OCI-LY7 (cell line): ENCODE data around the gene SLC25A10. TPM values are rescaled to one million over a fixed set of nuclear protein-coding genes. Genes with fewer than 3 reads are reported as not detected.
"Not testable (repeated sequence)": the region's sequence is repeated elsewhere in the genome, so short reads cannot be mapped to it uniquely, and the experiment has no call there.

Experiments
- BruUV-seq: library from RNA; stranded (reverse); fragments of 400-500 nt; replicated peaks from 2 replicates; lab custom pipeline; 2021; lab: Mats Ljungman, UMichigan
- CTCF ChIA-PET: fragments of 300-600 bp; sonication (Branson Sonifier 250); formaldehyde crosslinking; loops from one replicate; lab custom pipeline; 2022; ENCODE audit warnings: antibody characterized with exemption; ENCODE audit not compliant: unreplicated experiment; lab: Charles Lee
- POLR2A ChIA-PET: fragments of 300-600 bp; sonication (Branson Sonifier 250); formaldehyde crosslinking; loops from one replicate; lab custom pipeline; 2022; ENCODE audit warnings: antibody characterized with exemption; lab: Charles Lee
- DNase-seq: peaks from one replicate; pipeline ENCODE4 v3.0.0-alpha.2; 2015; ENCODE audit warnings: low spot score
- H2AFZ ChIP-seq: fragments of 200-600 bp; sonication (generic), shearing (Covaris generic); 2 replicates; pipeline ENCODE4 v1.6.1; 2014; ENCODE audit warnings: mild to moderate bottlenecking, antibody characterized with exemption, low read length, moderate library complexity
- H3K27ac ChIP-seq: fragments of 200-600 bp; sonication (generic); 2 replicates; pipeline ENCODE4 v1.5.1; 2014; ENCODE audit warnings: mixed run types, low read depth, mild to moderate bottlenecking, moderate library complexity, low read length, inconsistent platforms; ENCODE audit not compliant: poor library complexity, severe bottlenecking
- H3K36me3 ChIP-seq: fragments of 200-600 bp; sonication (generic); 2 replicates; pipeline ENCODE4 v1.6.1; 2014; ENCODE audit warnings: mild to moderate bottlenecking, antibody characterized with exemption, low read length, moderate library complexity, mixed read lengths; ENCODE audit not compliant: insufficient read depth
- H3K4me1 ChIP-seq: fragments of 200-600 bp; sonication (generic); 2 replicates; pipeline ENCODE4 v1.5.1; 2014; ENCODE audit warnings: mild to moderate bottlenecking, low read length; ENCODE audit not compliant: insufficient read depth, poor library complexity, severe bottlenecking
- H3K4me2 ChIP-seq: fragments of 200-600 bp; sonication (generic); 2 replicates; pipeline ENCODE4 v1.6.1; 2014; ENCODE audit warnings: mild to moderate bottlenecking, low read length
- H3K4me3 ChIP-seq: fragments of 200-600 bp; sonication (generic); 2 replicates; pipeline ENCODE4 v1.5.1; 2014; ENCODE audit warnings: mild to moderate bottlenecking, low read depth, low read length; ENCODE audit not compliant: poor library complexity, severe bottlenecking
- H3K79me2 ChIP-seq: fragments of 200-600 bp; sonication (generic); 2 replicates; pipeline ENCODE4 v1.6.1; 2016; ENCODE audit warnings: low read depth, mild to moderate bottlenecking, low read length, moderate library complexity, mixed read lengths; ENCODE audit not compliant: insufficient read depth
- H3K9me2 ChIP-seq: fragments of 200-600 bp; sonication (generic); 2 replicates; pipeline ENCODE4 v1.6.1; 2016; ENCODE audit warnings: mild to moderate bottlenecking, low read length, mixed read lengths; ENCODE audit not compliant: insufficient read depth
- H3K9me3 ChIP-seq: fragments of 200-600 bp; sonication (generic); 2 replicates; pipeline ENCODE4 v1.6.1; 2014; ENCODE audit warnings: mild to moderate bottlenecking, mixed run types, low read length, mixed read lengths
- H4K20me1 ChIP-seq: fragments of 200-600 bp; sonication (generic); 2 replicates; pipeline ENCODE4 v1.6.1; 2014; ENCODE audit warnings: mild to moderate bottlenecking, antibody characterized with exemption, low read length, moderate library complexity, mixed read lengths; ENCODE audit not compliant: insufficient read depth
- CTCF ChIP-seq: fragments of 200-600 bp; sonication (generic); conservative IDR thresholded peaks from 2 replicates; pipeline ENCODE4 v1.5.1; 2014; ENCODE audit warnings: mild to moderate bottlenecking, antibody characterized with exemption, low read length, moderate library complexity, mixed read lengths
- EZH2phosphoT487 ChIP-seq: fragments of 200-600 bp; sonication (generic); IDR thresholded peaks from 2 replicates; pipeline ENCODE4 v1.6.1; 2018; ENCODE audit warnings: low read depth, borderline replicate concordance, mild to moderate bottlenecking, mixed run types, antibody characterized with exemption, low read length, moderate library complexity, mixed read lengths
- intact Hi-C: fragments of 100-400 bp; cut with micrococcal nuclease; formaldehyde crosslinking; loops from one replicate; pipeline ENCODE4 v1.10.0; 2022; ENCODE audit not compliant: unreplicated experiment
- total RNA-seq, 2 experiments: library from RNA; depleted of rRNA in 1 of 2; stranded (reverse); fragments of >200 nt in 1 of 2; shearing (Covaris generic) in 1 of 2; gene quantifications; 2 replicates each; pipeline ENCODE4 v1.2.3, GENCODE V29; 2014 to 2022

The SLC25A10 gene
- total RNA-seq, 2 experiments from 2014 or later = 45.6 to 46.9 TPM

- H2AFZ ChIP-seq, H3K9me2 ChIP-seq, intact Hi-C loops, H4K20me1 ChIP-seq, H3K4me2 ChIP-seq, H3K9me3 ChIP-seq, H3K4me1 ChIP-seq, H3K4me3 ChIP-seq, BruUV-seq, POLR2A ChIA-PET, H3K27ac ChIP-seq, H3K79me2 ChIP-seq: not testable (repeated sequence)
- peaks cover 51% of the 10 kb centered on the region for H3K36me3 ChIP-seq
- TF ChIP-seq CTCF = peak; percentile 73
- CTCF ChIA-PET = interaction anchor here (0.6 kb wide), 2 partner anchors 8 to 23 kb away, joined by 3 read pairs; no protein-coding TSS in a partner anchor
- peak; percentile 44 for DNase-seq
Measured at GRCh38 chr17:81675515-81676221, 36.4 kb upstream of the SLC25A10 start.

GRCh38 chr17:81676906-81677305 lies 35.2 kb upstream of the SLC25A10 start:
- no peak for TF ChIP-seq EZH2phosphoT487
- no peak for TF ChIP-seq CTCF
- POLR2A ChIA-PET = interaction anchor here (0.9 kb wide), 1 partner anchor 282 kb away, joined by 4 read pairs; the partner anchor contains the start of gene BAHCC1
- Histone ChIP-seq H3K36me3 (peaks cover 43% of the 10 kb centered on the region), H3K4me3 (no peak overlapping the region), H2AFZ (no peak overlapping the region), H3K9me3 (no peaks in the 10 kb centered on the region), H4K20me1 (no peaks in the 10 kb centered on the region), H3K4me2 (no peak overlapping the region), H3K4me1 (no peaks in the 10 kb centered on the region), H3K27ac (no peak overlapping the region), H3K9me2 (no peaks in the 10 kb centered on the region), H3K79me2 (peaks cover 3% of the 10 kb centered on the region; the same call in 1 of the 2 replicates)
- CTCF ChIA-PET = no interaction called here
- no peak for DNase-seq
- intact Hi-C loops = no loop called here
- no TSS peak for BruUV-seq

- no TSS peak for BruUV-seq
- CTCF ChIA-PET = interaction anchor here (0.6 kb wide), 1 partner anchor 140 kb away, joined by 4 read pairs; no protein-coding TSS in a partner anchor
Measured at GRCh38 chr17:81680150-81680549, 31.9 kb upstream of the SLC25A10 start.

More at GRCh38 chr17:81680150-81680549, 31.9 kb upstream of the SLC25A10 start:
- H3K9me2 ChIP-seq = no peaks in the 10 kb centered on the region
- H3K4me2 ChIP-seq = no peak overlapping the region
- DNase-seq = no peak
- H3K27ac ChIP-seq = no peak overlapping the region
- no peaks in the 10 kb centered on the region for H3K9me3 ChIP-seq
- TF ChIP-seq CTCF (no peak), EZH2phosphoT487 (no peak)
- H2AFZ ChIP-seq = no peak overlapping the region
- peaks cover 30% of the 10 kb centered on the region for H3K79me2 ChIP-seq
- H3K36me3 ChIP-seq = peaks cover 13% of the 10 kb centered on the region; the same call in 1 of the 2 replicates
- no peak overlapping the region for H3K4me3 ChIP-seq
- H3K4me1 ChIP-seq = peaks cover 15% of the 10 kb centered on the region
- intact Hi-C loops = loop anchor here (5.0 kb wide), 2 partner anchors 163 to 417 kb away; partner anchors contain the start of gene FASN
- POLR2A ChIA-PET = no interaction called here
- H4K20me1 ChIP-seq = peaks cover 5% of the 10 kb centered on the region; the same call in 1 of the 2 replicates
